K562 (cell line): Measurements from ENCODE around the gene NACA2. TPM values are rescaled to one million over a fixed set of nuclear protein-coding genes. Genes with fewer than 3 reads are reported as not detected.

Source experiments
- ATAC-seq: fragments of 200-7000 bp; cut with Tn5 transposase; 3 replicates; pipeline ENCODE4 v1.9.1; 2020; ENCODE audit warnings: moderate library complexity
- BruUV-seq: library from RNA; stranded (reverse); fragments of 400-500 nt; replicated peaks from 2 replicates; lab custom pipeline; 2021; lab: Mats Ljungman, UMichigan
- CTCF ChIA-PET: fragments of 300-600 bp; formaldehyde crosslinking; extraction: SDS; loops from one replicate; lab custom pipeline; 2021; ENCODE audit warnings: low intra/inter-chr PET ratio; lab: Yijun Ruan, JAX
- POLR2A ChIA-PET: fragments of 300-600, 350-650 bp; sonication (Branson Sonifier 250); formaldehyde crosslinking; extraction: SDS; loops from one replicate; lab custom pipeline; 2021; ENCODE audit warnings: antibody characterized with exemption, inconsistent platforms; lab: Yijun Ruan, JAX
- DNase-seq, 4 experiments: peaks; one replicate each; pipeline versions ENCODE4 v3.0.0 to v3.0.0-alpha.2; 2011 to 2018; ENCODE audit warnings: low spot score in 3 of 4, mixed read lengths in 3 of 4; ENCODE audit errors: extremely low read depth in 1 of 4
- FAIRE-seq: peaks from 2 replicates; lab custom pipeline; 2011; peaks lifted over from hg19 to GRCh38; lab: Jason Lieb, UNC
- H2AFZ ChIP-seq: 2 replicates; pipeline ENCODE4 v1.6.0; 2011; ENCODE audit warnings: low read depth, low read length, control low read depth, inconsistent platforms
- H3K27ac ChIP-seq: fragments of 200-600 bp; 3 replicates; pipeline ENCODE4 v1.8.0; 2011; ENCODE audit warnings: low read depth, mild to moderate bottlenecking, control low read depth, inconsistent platforms, low read length, moderate library complexity, mixed read lengths; ENCODE audit errors: extremely low read depth
- H3K27me3 ChIP-seq, 2 experiments: fragments of 300-600 bp in 1 of 2; 2 replicates in 1 of 2; 3 replicates in 1 of 2; pipeline versions ENCODE4 v1.6.0 to v1.8.0; 2011; ENCODE audit warnings: inconsistent platforms in 2 of 2, low read length in 2 of 2, mild to moderate bottlenecking in 1 of 2, mixed read lengths in 1 of 2, moderate library complexity in 1 of 2; ENCODE audit not compliant: control insufficient read depth in 2 of 2, insufficient read depth in 2 of 2
- H3K36me3 ChIP-seq: fragments of 300-600 bp; 3 replicates; pipeline ENCODE4 v1.8.0; 2011; ENCODE audit warnings: mild to moderate bottlenecking, low read length, inconsistent platforms; ENCODE audit not compliant: control insufficient read depth, insufficient read depth
- H3K4me1 ChIP-seq, 2 experiments: fragments of 200-600 bp in 1 of 2; replicated peaks in 1 of 2; 2 replicates in 1 of 2; 3 replicates in 1 of 2; pipeline versions ENCODE4 v1.5.1 to v1.8.0; 2011; ENCODE audit warnings: inconsistent platforms in 2 of 2, low read length in 2 of 2, mild to moderate bottlenecking in 1 of 2, mixed read lengths in 1 of 2, moderate library complexity in 1 of 2; ENCODE audit not compliant: control insufficient read depth in 2 of 2, insufficient read depth in 2 of 2
- H3K4me2 ChIP-seq: 2 replicates; pipeline ENCODE4 v1.6.1; 2011; ENCODE audit warnings: low read length, control low read depth, inconsistent platforms, mixed read lengths; ENCODE audit not compliant: insufficient read depth
- H3K4me3 ChIP-seq: fragments of 200-600 bp; sonication (generic), shearing (Covaris generic); 2 replicates; pipeline ENCODE4 v1.5.1; 2016; ENCODE audit warnings: control low read depth, inconsistent platforms
- H3K79me2 ChIP-seq: fragments of 200-600 bp; 3 replicates; pipeline ENCODE4 v1.8.0; 2011; ENCODE audit warnings: low read length, inconsistent platforms; ENCODE audit not compliant: control insufficient read depth, insufficient read depth
- H3K9ac ChIP-seq, 2 experiments: 2 replicates each; pipeline versions ENCODE4 v1.6.0 to v1.6.1; 2011; ENCODE audit warnings: low read depth in 2 of 2, low read length in 2 of 2, control low read depth in 1 of 2, inconsistent platforms in 1 of 2, mild to moderate bottlenecking in 1 of 2, mixed read lengths in 1 of 2; ENCODE audit not compliant: insufficient read depth in 1 of 2
- H3K9me1 ChIP-seq: one replicate; pipeline ENCODE4 v1.6.0; 2011; ENCODE audit warnings: inconsistent platforms, mild to moderate bottlenecking, low read length, moderate library complexity; ENCODE audit not compliant: control insufficient read depth, insufficient read depth
- H3K9me3 ChIP-seq: replicated peaks from 2 replicates; pipeline ENCODE4 v1.5.1; 2011; ENCODE audit warnings: low read depth, low read length, inconsistent platforms; ENCODE audit not compliant: control insufficient read depth, insufficient read depth
- H4K20me1 ChIP-seq: replicated peaks from 2 replicates; pipeline ENCODE4 v1.6.1; 2011; ENCODE audit warnings: low read length, inconsistent platforms, mixed read lengths; ENCODE audit not compliant: control insufficient read depth, insufficient read depth
- GTF2F1 ChIP-seq: IDR thresholded peaks from 2 replicates; pipeline ENCODE4 v1.6.1; 2011; ENCODE audit warnings: low read depth, low read length, improper control_type of control experiment
- SMARCC2 ChIP-seq: fragments of 450-650 bp; IDR thresholded peaks from 2 replicates; pipeline ENCODE4 v1.6.1; 2017; ENCODE audit warnings: antibody characterized with exemption, moderate library complexity, mild to moderate bottlenecking, low read depth
- ZBTB11 ChIP-seq, 3 experiments: fragments of 200-800 bp in 1 of 3; fragments of 250-450 bp in 1 of 3; fragments of 450-650 bp in 1 of 3; sonication (Bioruptor Pico) in 1 of 3; sonication (Bioruptor generic) in 1 of 3; formaldehyde crosslinking in 1 of 3; IDR thresholded peaks; 2 replicates each; pipeline versions ENCODE4 v1.6.1 to v1.8.0; 2016 to 2022; ENCODE audit warnings: mild to moderate bottlenecking in 2 of 3, missing genetic modification characterization in 2 of 3, missing compliant biosample characterization in 1 of 3, moderate library complexity in 1 of 3
- WGBS: fragments of 100-300 bp; shearing (Covaris generic); methylation state at CpG from one replicate; pipeline ENCODE4 v1.1.6; 2016; ENCODE audit warnings: low coverage, mixed read lengths; ENCODE audit not compliant: insufficient coverage; ENCODE audit errors: missing lambda C conversion rate; 5-methylcytosine and 5-hydroxymethylcytosine counted together
- in situ Hi-C: fragments of 300-500 bp; cut with MboI; formaldehyde crosslinking; loops from 4 replicates; pipeline ENCODE4 v1.15.0; 2018; ENCODE audit warnings: inconsistent platforms, mixed read lengths
- intact Hi-C: fragments of 100-400 bp; cut with micrococcal nuclease; formaldehyde crosslinking; loops from 2 replicates; pipeline ENCODE4 v1.14.2; 2022
- polyA plus RNA-seq, 8 experiments: library from polyadenylated mRNA; depleted of rRNA in 4 of 8; stranded (reverse) in 5 of 8; unstranded in 3 of 8; fragments of >200 nt; fragmentation: Nextera tagmentation in 2 of 8; fragmentation: Illumina TruSeq in 1 of 8; extraction: Ambion mirVana in 2 of 8; extraction: Trizol in 1 of 8; gene quantifications; 2 replicates each; pipeline versions ENCODE4 v1.2.1 to v1.2.3, GENCODE V29; 2011 to 2014; ENCODE audit warnings: inconsistent platforms in 1 of 8, missing spikeins in 1 of 8
- total RNA-seq, 7 experiments: library from RNA; depleted of rRNA in 6 of 7; stranded (reverse); fragments of >200 nt in 6 of 7; fragmentation: Illumina TruSeq in 2 of 7; extraction: Trizol in 2 of 7; gene quantifications; 2 replicates each; pipeline versions ENCODE4 v1.2.1 to v1.2.3, GENCODE V29; 2011 to 2021; ENCODE audit warnings: low replicate concordance in 1 of 7

The NACA2 gene
- total and polyA plus RNA-seq, 9 of the 15 experiments (the other 6 are each of a cell fraction or from before 2014, with no cell fraction given) = 0.13 to 0.29 (median 0.23) TPM; not detected in 4

GRCh38 chr17:61584266-61584665, 6.8 kb downstream of the NACA2 start:
- H2AFZ ChIP-seq = no peak overlapping the region
- in situ Hi-C loops (no loop called here), intact Hi-C loops (no loop called here)

More at GRCh38 chr17:61584266-61584665, 6.8 kb downstream of the NACA2 start:
- DNase-seq = no peak
- TF ChIP-seq SMARCC2 (no peak), GTF2F1 (no peak), ZBTB11 (CRISPR knock-in tag; IDR thresholded peaks at IDR 0.05) (peak in 1 of 3 experiments; percentile 62; a peak in 2 of 6 replicates)
- TF ChIP-seq, all 486 proteins: peak for 1
- Histone ChIP-seq H3K4me3 (no peak overlapping the region), H3K4me2 (no peak overlapping the region), H3K9me1 (no peaks in the 10 kb centered on the region), H3K27me3 (0 out of 5 replicates have a peak, but pooled peaks cover 0 to 3% of the 10 kb centered on the region in 2 experiments), H3K36me3 (no peaks in the 10 kb centered on the region), H3K27ac (no peak overlapping the region), H3K9ac (no peak overlapping the region), H3K9me3 (no peaks in the 10 kb centered on the region), H3K4me1 (no peaks in the 10 kb centered on the region), H3K79me2 (no peaks in the 10 kb centered on the region), H4K20me1 (no peaks in the 10 kb centered on the region)
- ChIA-PET CTCF (no interaction called here), POLR2A (no interaction called here)
- BruUV-seq = no TSS peak
- FAIRE-seq (no peak), ATAC-seq (no peak)
- 0% methylated on average over 2 of the region's 2 CpGs for WGBS
